Subcutaneous preadipocyte (primary cell): Measurements from ENCODE around the gene IFNL3. TPM values are rescaled to one million over a fixed set of nuclear protein-coding genes. Genes with fewer than 3 reads are reported as not detected.

ENCODE experiments used
- total RNA-seq: library from RNA; depleted of rRNA; stranded (reverse); fragments of >200 nt; gene quantifications from 2 replicates; pipeline ENCODE4 v1.2.3, GENCODE V29; 2012

The IFNL3 gene
- not detected in 2 replicates for total RNA-seq

DNA sequence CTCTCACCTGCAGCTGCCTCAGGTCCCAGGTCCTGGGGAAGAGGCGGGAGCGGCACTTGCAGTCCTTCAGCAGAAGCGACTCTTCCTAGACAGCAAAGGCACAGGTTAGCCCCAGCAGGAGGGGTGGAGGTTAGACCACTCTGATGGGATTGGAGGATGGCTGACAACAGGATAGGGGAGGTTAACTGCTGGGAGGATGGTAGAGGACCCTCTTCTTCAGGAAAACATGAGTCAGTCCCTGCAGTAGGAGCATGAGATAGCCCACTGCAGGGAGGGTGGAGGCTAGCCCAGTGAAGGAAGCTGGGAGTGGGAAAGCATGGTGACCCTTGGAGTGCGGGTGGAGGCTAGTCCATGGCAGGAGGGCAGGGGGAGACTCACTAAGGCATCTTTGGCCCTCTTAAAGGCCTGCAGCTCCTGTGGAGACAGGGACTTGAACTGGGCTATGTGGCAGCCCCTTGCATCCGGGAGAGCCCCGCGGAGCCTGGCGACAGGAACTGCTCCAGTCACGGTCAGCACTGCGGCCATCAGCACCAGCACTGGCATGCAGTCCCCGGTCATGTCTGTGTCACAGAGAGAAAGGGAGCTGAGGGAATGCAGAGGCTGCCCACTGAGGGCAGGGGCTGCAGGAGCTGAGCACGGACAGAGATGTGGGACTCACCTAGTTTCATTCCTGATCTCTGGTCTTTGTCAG lies at the start of gene IFNL3:
Gene IFNL3 (minus strand): TSS at position 597 of the 691 bp plus-strand sequence. CDS start 39 bp downstream, at position 558.

DNA sequence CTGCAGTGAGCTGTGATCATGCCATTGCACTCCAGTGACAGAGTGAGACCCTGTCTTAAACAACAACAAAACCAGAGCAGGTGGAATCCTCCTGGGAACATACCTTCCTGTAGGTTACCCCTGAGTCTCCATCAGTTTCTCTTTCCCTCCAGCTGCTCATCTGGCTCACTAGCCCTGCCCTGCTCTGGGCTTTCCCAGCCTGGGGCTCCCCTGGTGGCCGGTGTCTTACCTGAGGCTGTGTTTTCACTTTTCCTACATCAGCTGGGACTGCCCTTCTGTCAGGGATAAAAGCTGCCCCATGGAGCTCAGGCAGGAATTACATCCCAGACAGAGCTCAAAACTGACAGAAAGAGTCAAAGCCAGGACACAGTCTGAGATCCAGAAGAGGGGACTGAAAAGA lies 23.3 kb upstream of the IFNL3 start, which contains the start of gene IFNL2:
Gene IFNL2 (plus strand): TSS at position 312 of the 400 bp plus-strand sequence. CDS start 173 bp downstream, outside the sequence.

DNA sequence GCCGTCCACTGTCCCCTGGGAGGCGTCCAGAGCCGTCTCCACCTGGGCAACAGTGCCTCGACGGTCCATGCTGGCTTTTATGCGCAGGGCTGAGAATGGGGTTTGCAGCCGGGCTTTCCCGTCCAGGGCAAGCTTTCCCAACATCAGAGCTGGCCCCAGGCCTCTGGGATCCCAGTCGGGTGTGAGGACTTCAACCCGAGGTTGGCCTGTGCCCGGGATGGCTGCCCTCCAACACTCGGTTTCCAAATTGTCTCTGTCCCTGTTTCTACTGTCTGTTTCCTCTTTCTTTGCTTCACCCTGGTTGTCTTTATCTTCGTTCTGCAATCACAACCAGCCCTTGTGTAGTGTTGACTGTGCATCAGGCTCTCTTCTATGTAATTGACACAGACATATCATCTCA lies 4.0 kb upstream of the IFNL3 start, which contains the start of gene IFNL4:
Gene IFNL4 (minus strand): TSS at position 51 of the 400 bp plus-strand sequence.

DNA sequence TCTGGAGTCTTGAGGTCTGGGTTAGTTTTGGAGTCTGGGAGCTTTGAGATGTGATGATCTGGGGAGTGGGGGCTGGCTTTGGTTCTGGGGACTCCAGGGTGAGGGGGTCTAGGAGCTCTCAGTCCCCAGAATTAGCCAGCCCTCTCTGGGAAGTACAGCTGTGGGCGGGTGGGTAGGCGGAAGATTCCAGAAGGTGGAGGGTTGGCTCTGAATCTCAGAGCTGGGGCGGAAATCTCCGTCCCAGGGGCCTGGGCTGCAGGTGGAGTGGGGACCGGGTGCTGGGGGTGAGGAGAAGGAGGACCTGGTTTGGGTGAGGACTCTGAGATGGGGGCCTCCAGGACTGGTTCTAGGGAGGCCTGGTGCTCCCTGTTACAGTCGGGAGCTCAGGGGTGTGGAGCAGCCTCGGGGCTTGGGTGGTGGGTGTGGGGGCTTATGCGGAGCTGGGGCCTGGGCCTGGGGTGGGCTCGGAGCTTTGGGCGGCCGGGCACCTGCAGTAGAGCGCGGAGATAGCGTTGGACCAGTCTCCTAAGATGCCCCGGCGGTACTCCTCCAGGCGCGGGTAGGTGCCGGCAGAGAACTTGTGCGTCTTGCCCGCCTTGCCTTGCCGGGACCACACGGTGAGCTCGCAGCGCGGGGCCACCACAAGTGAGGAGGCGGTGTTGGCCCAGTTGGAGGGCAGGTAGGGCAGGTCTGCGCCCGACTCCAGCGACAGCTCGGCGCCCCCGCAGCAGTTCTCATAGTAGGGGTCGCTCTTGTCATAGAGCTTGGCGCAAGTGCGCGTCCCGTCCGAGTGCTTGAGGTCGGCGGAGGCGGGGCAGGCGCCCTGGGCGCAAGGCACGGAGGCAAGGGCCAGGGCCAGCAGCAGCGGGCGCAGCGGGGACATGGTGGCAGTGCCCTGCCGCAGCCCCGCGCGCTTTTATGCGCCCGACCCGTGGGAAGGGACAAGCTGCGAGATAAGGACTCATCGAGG lies 41.1 kb downstream of the IFNL3 start, which contains the start of gene SYCN:
Gene SYCN (minus strand): TSS at position 892 of the 970 bp plus-strand sequence. CDS start 9 bp downstream, at position 883.

DNA sequence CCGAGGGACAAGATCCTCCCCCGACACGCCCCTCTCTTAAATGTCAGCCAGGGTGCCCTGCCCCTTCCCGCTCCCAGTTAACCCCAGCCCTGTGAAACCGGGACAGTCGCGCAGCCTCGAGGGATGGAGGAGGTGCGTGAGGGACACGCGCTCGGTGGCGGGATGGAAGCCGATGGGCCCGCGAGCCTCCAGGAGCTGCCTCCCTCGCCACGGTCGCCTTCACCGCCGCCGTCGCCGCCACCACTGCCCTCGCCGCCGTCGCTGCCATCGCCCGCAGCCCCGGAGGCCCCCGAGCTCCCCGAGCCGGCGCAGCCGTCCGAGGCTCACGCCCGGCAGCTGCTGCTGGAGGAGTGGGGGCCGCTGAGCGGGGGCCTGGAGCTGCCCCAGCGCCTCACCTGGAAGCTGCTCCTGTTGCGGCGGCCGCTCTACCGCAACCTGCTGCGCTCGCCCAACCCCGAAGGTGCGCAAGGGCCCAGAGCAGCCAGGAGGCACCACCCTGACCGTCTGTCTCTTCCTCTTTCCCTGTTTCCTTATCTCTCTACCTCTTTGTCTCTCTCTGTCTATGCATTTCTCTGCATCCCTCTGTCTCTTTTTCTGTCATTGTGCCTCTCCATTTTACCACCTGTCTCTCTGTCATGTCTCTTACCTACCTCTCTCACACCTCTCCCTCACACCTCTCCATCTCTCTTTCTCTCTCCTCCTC lies 47.8 kb downstream of the IFNL3 start, which contains the start of gene NCCRP1:
Gene NCCRP1 (plus strand): TSS at position 105 of the 703 bp plus-strand sequence. CDS start 19 bp downstream, at position 124.

Other genes with a start within 250 kb of the IFNL3 start
- 1.8 and 2.2 TPM in 2 replicates for gene FBXO27, start 212.5 kb downstream of the IFNL3 start, total RNA-seq
- under 0.01 and 0.98 TPM in 2 replicates for gene ACP7, start 160.6 kb downstream of the IFNL3 start, total RNA-seq
- 6.6 and 11.9 TPM in 2 replicates for gene PAK4, start 119.2 kb downstream of the IFNL3 start, total RNA-seq
- gene NCCRP1, start 48.0 kb downstream of the IFNL3 start, total RNA-seq: not detected in 2 replicates
- not detected in 2 replicates for gene SYCN, start 40.7 kb downstream of the IFNL3 start, total RNA-seq
- not detected in 2 replicates for gene IFNL4, start 3.9 kb upstream of the IFNL3 start, total RNA-seq
- not detected in 2 replicates for gene IFNL2, start 23.4 kb upstream of the IFNL3 start, total RNA-seq
- not detected in 2 replicates for gene IFNL1, start 51.4 kb upstream of the IFNL3 start, total RNA-seq
- gene LRFN1, start 75.9 kb upstream of the IFNL3 start, total RNA-seq: under 0.01 and 0.20 TPM in 2 replicates
- 0.39 TPM in 1 of 2 replicates, not detected in the other for gene GMFG, start 91.0 kb upstream of the IFNL3 start, total RNA-seq
- gene SAMD4B, start 97.4 kb upstream of the IFNL3 start, total RNA-seq: 85.2 and 94.0 TPM in 2 replicates
- 28.7 and 29.8 TPM in 2 replicates for gene PAF1, start 146.1 kb upstream of the IFNL3 start, total RNA-seq
- gene MED29, start 146.4 kb upstream of the IFNL3 start, total RNA-seq: 17.3 and 19.4 TPM in 2 replicates
- 11.1 and 16.9 TPM in 2 replicates for gene ZFP36, start 161.8 kb upstream of the IFNL3 start, total RNA-seq
- gene PLEKHG2, start 167.7 kb upstream of the IFNL3 start, total RNA-seq: 9.2 and 15.4 TPM in 2 replicates
- gene RPS16, start 190.9 kb upstream of the IFNL3 start, total RNA-seq: 40.3 and 64.3 TPM in 2 replicates
- 70.5 and 74.1 TPM in 2 replicates for gene SUPT5H, start 200.6 kb upstream of the IFNL3 start, total RNA-seq
- gene TIMM50, start 235.8 kb upstream of the IFNL3 start, total RNA-seq: 58.1 and 58.4 TPM in 2 replicates